MCF 10A (cell line): Measurements from ENCODE around the gene HOXB13. TPM values are rescaled to one million over a fixed set of nuclear protein-coding genes. Genes with fewer than 3 reads are reported as not detected.

Experiments used
- BruUV-seq: library from RNA; stranded (reverse); fragments of 400-500 nt; replicated peaks from 2 replicates; lab custom pipeline; 2021; lab: Mats Ljungman, UMichigan
- CTCF ChIA-PET: fragments of 300-600 bp; sonication (Branson Sonifier 250); formaldehyde crosslinking; extraction: SDS; loops from one replicate; lab custom pipeline; 2021; ENCODE audit warnings: antibody characterized with exemption, inconsistent platforms; lab: Yijun Ruan, JAX
- POLR2A ChIA-PET: fragments of 300-600, 350-650 bp; sonication (Branson Sonifier 250); formaldehyde crosslinking; extraction: SDS; loops from one replicate; lab custom pipeline; 2020; ENCODE audit warnings: antibody characterized with exemption, inconsistent platforms; lab: Yijun Ruan, JAX
- DNase-seq: peaks from one replicate; pipeline ENCODE4 v3.0.0-alpha.2; 2018; ENCODE audit not compliant: unreplicated experiment
- H3K27ac Mint-ChIP-seq: one replicate; pipeline ENCODE4 v1.8.0; 2022; ENCODE audit warnings: mild to moderate bottlenecking, low read depth, mixed read lengths; ENCODE audit not compliant: unreplicated experiment
- H3K27me3 Mint-ChIP-seq: one replicate; pipeline ENCODE4 v1.8.0; 2022; ENCODE audit warnings: mixed read lengths; ENCODE audit not compliant: insufficient read depth, unreplicated experiment
- H3K36me3 Mint-ChIP-seq: one replicate; pipeline ENCODE4 v1.8.0; 2022; ENCODE audit warnings: mild to moderate bottlenecking, moderate library complexity, mixed read lengths; ENCODE audit not compliant: insufficient read depth, unreplicated experiment
- H3K4me1 Mint-ChIP-seq: one replicate; pipeline ENCODE4 v1.8.0; 2022; ENCODE audit warnings: mixed read lengths; ENCODE audit not compliant: insufficient read depth, unreplicated experiment
- H3K4me3 Mint-ChIP-seq: one replicate; pipeline ENCODE4 v1.8.0; 2022; ENCODE audit warnings: mild to moderate bottlenecking, moderate library complexity, mixed read lengths; ENCODE audit not compliant: unreplicated experiment
- H3K9me3 Mint-ChIP-seq: one replicate; pipeline ENCODE4 v1.8.0; 2022; ENCODE audit warnings: mixed read lengths; ENCODE audit not compliant: unreplicated experiment
- CTCF ChIP-seq: fragments of 200-600 bp; IDR thresholded peaks from one replicate; pipeline ENCODE4 v1.8.0; 2022; ENCODE audit warnings: antibody characterized with exemption, mild to moderate bottlenecking; ENCODE audit not compliant: unreplicated experiment
- intact Hi-C: fragments of 100-400 bp; cut with micrococcal nuclease; formaldehyde crosslinking; loops from 2 replicates; pipeline ENCODE4 v1.14.1; 2022
- total RNA-seq: library from RNA; stranded (reverse); gene quantifications from 2 replicates; pipeline ENCODE4 v1.2.3, GENCODE V29; 2022

The HOXB13 gene
- total RNA-seq, 1 experiment from 2014 or later = not detected

DNA sequence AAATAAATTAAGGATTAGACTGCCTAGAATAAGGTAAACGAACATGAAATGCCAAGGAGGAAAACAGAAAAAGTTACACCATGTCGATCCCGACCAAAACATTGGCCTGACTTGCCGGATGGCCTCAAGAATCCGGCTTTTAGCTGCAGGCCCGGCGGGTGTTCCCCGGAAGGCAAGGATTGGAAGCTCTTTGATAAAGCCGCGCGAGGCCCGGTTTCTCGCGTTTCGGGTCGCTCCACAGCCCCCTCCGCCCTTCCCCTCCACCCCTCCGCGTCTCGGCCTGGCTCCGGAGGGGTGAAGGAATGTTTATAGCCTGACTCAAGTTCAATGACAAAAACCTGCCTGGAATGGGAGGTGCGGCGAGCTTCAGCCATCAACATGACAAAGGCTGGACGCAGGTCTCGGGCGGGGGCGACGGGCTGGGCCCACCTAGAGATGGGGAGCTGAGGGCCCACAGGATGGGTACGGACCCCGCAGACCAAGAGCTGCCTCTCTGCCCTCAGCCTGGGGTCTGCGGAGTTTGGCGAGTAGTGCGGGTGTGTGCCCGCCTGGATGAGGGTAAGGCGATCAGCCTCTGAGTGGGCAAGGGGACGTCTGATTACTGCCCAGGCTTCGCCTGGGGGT is 8.8 kb downstream of the HOXB13 start:
- no peak overlapping the region for H3K27ac Mint-ChIP-seq
- H3K4me1 Mint-ChIP-seq = peaks cover 5% of the 10 kb centered on the region
- H3K9me3 Mint-ChIP-seq = no peaks in the 10 kb centered on the region
- H3K4me3 Mint-ChIP-seq = no peak overlapping the region
- CTCF ChIA-PET = interaction anchor here (0.6 to 2.4 kb wide), 6 partner anchors 61 to 578 kb away, joined by 3 to 9 read pairs (median 3); no protein-coding TSS in a partner anchor
- H3K36me3 Mint-ChIP-seq = no peaks in the 10 kb centered on the region
- POLR2A ChIA-PET = interaction anchor here (0.7 to 1.1 kb wide), 2 partner anchors 10 to 97 kb away, joined by 3 to 4 read pairs; partner anchors contain the start of gene TTLL6
- intact Hi-C loops = no loop called here
- DNase-seq = no peak
- peaks cover 28% of the 10 kb centered on the region for H3K27me3 Mint-ChIP-seq
- no peak for TF ChIP-seq CTCF
- no TSS peak for BruUV-seq

GRCh38 chr17:48718761-48719641 is 9.5 kb downstream of the HOXB13 start:
- no peak overlapping the region for H3K4me3 Mint-ChIP-seq
- H3K27me3 Mint-ChIP-seq = peaks cover 28% of the 10 kb centered on the region
- no peak overlapping the region for H3K27ac Mint-ChIP-seq
- no peaks in the 10 kb centered on the region for H3K4me1 Mint-ChIP-seq
- CTCF ChIA-PET = interaction anchor here (0.6 to 2.4 kb wide), 7 partner anchors 21 to 578 kb away, joined by 3 to 10 read pairs (median 3); no protein-coding TSS in a partner anchor
- H3K36me3 Mint-ChIP-seq = no peaks in the 10 kb centered on the region
- no peaks in the 10 kb centered on the region for H3K9me3 Mint-ChIP-seq
- intact Hi-C loops = no loop called here
- POLR2A ChIA-PET = interaction anchor here (0.7 to 1.1 kb wide), 3 partner anchors 9 to 98 kb away, joined by 3 to 4 read pairs (median 3); partner anchors contain the start of gene TTLL6
- TF ChIP-seq CTCF = no peak
- no peak for DNase-seq
- BruUV-seq = no TSS peak

GRCh38 chr17:48718227-48718760 is 10.3 kb downstream of the HOXB13 start:
- no peaks in the 10 kb centered on the region for H3K9me3 Mint-ChIP-seq
- H3K27me3 Mint-ChIP-seq = peaks cover 33% of the 10 kb centered on the region
- TF ChIP-seq CTCF = no peak
- intact Hi-C loops = no loop called here
- no peak for DNase-seq
- H3K4me1 Mint-ChIP-seq = no peaks in the 10 kb centered on the region
- no peak overlapping the region for H3K4me3 Mint-ChIP-seq
- BruUV-seq = no TSS peak
- H3K36me3 Mint-ChIP-seq = no peaks in the 10 kb centered on the region
- POLR2A ChIA-PET = interaction anchor here (1.0 to 1.1 kb wide), 2 partner anchors 8 to 39 kb away, joined by 3 read pairs; no protein-coding TSS in a partner anchor
- H3K27ac Mint-ChIP-seq = no peak overlapping the region
- CTCF ChIA-PET = interaction anchor here (0.6 to 2.4 kb wide), 6 partner anchors 21 to 472 kb away, joined by 3 to 10 read pairs (median 6); partner anchors contain the start of gene CALCOCO2
